SK-N-SH (cell line): Measurements from ENCODE around the gene ERC1. TPM values are rescaled to one million over a fixed set of nuclear protein-coding genes. Genes with fewer than 3 reads are reported as not detected.

Source experiments
- CHD2 ChIP-seq: fragments of 150-350 bp; IDR thresholded peaks from 2 replicates; pipeline ENCODE4 v1.6.1; 2018; ENCODE audit warnings: low read length; ENCODE audit not compliant: partially characterized antibody
- FOSL2 ChIP-seq: IDR thresholded peaks from 2 replicates; pipeline ENCODE4 v1.4.0; 2012; ENCODE audit warnings: low read depth, mild to moderate bottlenecking, moderate library complexity, borderline replicate concordance
- FOXJ3 ChIP-seq: sonication (generic); formaldehyde crosslinking; IDR thresholded peaks from 2 replicates; pipeline ENCODE4 v1.5.1; 2020; ENCODE audit warnings: mild to moderate bottlenecking, missing genetic modification reagents
- FOXM1 ChIP-seq: IDR thresholded peaks from 2 replicates; pipeline ENCODE4 v1.4.0; 2012; ENCODE audit warnings: low read depth, mild to moderate bottlenecking
- GATA2 ChIP-seq: sonication (generic); formaldehyde crosslinking; IDR thresholded peaks from 2 replicates; pipeline ENCODE4 v1.5.0; 2020; ENCODE audit warnings: mild to moderate bottlenecking, missing genetic modification reagents
- JUND ChIP-seq: IDR thresholded peaks from 2 replicates; pipeline ENCODE4 v1.4.0; 2012
- MEF2A ChIP-seq: IDR thresholded peaks from 2 replicates; pipeline ENCODE4 v1.4.0; 2012; ENCODE audit warnings: low read depth, borderline replicate concordance
- MXI1 ChIP-seq: IDR thresholded peaks from 2 replicates; pipeline ENCODE4 v1.6.1; 2012; ENCODE audit warnings: mild to moderate bottlenecking, low read depth, low read length, improper control_type of control experiment
- NFIC ChIP-seq: IDR thresholded peaks from 2 replicates; pipeline ENCODE4 v1.4.0; 2012; ENCODE audit warnings: borderline replicate concordance
- NRF1 ChIP-seq: IDR thresholded peaks from 2 replicates; pipeline ENCODE4 v1.6.1; 2012; ENCODE audit warnings: low read depth, mild to moderate bottlenecking, low read length
- RCOR1 ChIP-seq: fragments of 150-350 bp; IDR thresholded peaks from 2 replicates; pipeline ENCODE4 v1.6.1; 2017; ENCODE audit warnings: antibody characterized with exemption, low read length
- RFX5 ChIP-seq: IDR thresholded peaks from 2 replicates; pipeline ENCODE4 v1.6.1; 2012; ENCODE audit warnings: mild to moderate bottlenecking, improper control_type of control experiment, low read length
- RXRA ChIP-seq: IDR thresholded peaks from 2 replicates; pipeline ENCODE4 v1.4.0; 2012; ENCODE audit warnings: low read depth, mild to moderate bottlenecking, borderline replicate concordance
- SIN3A ChIP-seq: IDR thresholded peaks from 2 replicates; pipeline ENCODE4 v1.6.1; 2012; ENCODE audit warnings: low read depth, mild to moderate bottlenecking, low read length, moderate library complexity, borderline replicate concordance
- polyA plus RNA-seq, 3 experiments: library from polyadenylated mRNA; depleted of rRNA; stranded (reverse); fragments of >200 nt; gene quantifications; 2 replicates each; pipeline ENCODE4 v1.2.3, GENCODE V29; 2012
- TF ChIP-seq, protein P1 (sequence below): IDR thresholded peaks from 2 replicates; pipeline ENCODE4 v1.6.1; 2012; ENCODE audit warnings: mild to moderate bottlenecking, low read depth, low read length, moderate library complexity
- TF ChIP-seq, protein P2 (sequence below): IDR thresholded peaks from 2 replicates; pipeline ENCODE4 v1.4.0; 2012; ENCODE audit warnings: low read depth, borderline replicate concordance
- TF ChIP-seq, protein P3 (sequence below): IDR thresholded peaks from 2 replicates; pipeline ENCODE4 v1.4.0; 2012; ENCODE audit warnings: low read depth, borderline replicate concordance

ERC1 gene
- polyA plus RNA-seq, 1 of the 3 experiments (the other 2 are of a cell fraction), result 7.5 TPM

DNA sequence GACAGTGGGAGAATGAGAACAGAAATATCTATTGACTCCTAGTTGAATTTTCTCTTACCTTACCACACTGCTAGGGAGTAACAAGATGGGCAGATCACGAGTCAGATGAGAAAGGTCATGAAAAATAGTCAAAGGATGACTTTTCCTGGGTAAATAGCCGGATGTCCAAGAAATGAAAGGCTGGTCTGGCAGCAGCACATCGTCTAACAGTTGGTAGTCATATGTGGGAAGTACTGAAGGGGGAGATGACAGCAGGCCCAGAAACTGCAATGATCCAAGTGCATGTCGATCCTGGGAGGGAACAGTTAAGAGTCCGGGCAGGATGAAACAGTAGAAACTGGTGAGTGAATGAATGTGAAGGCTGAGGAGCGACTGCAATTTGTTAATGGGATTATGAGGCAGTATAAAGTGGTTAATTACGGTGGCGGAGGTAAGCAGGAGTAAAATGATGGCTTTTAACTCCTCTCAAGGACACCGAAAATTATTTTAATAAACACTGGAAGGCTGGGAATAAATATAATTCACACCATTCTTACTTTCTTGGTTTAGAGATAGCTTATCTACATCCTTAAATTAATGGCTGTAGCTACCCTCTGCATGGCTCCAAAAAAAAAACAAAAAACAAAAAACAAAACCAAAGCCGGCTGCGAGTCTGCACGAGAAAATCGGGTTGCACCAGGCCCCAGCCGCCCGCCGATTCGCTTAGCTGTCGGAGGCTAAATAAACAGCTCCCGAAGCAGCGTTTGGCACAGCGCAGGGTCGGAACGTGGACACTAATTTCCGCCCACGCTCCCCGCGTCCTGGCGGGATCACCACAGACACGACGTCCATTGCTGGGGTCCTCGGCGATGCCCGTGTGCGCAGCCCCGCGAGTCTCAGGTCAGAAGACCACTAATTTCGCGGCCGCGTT lies 1.0 kb upstream of the ERC1 start (continued):
- TF ChIP-seq, protein P1, sequence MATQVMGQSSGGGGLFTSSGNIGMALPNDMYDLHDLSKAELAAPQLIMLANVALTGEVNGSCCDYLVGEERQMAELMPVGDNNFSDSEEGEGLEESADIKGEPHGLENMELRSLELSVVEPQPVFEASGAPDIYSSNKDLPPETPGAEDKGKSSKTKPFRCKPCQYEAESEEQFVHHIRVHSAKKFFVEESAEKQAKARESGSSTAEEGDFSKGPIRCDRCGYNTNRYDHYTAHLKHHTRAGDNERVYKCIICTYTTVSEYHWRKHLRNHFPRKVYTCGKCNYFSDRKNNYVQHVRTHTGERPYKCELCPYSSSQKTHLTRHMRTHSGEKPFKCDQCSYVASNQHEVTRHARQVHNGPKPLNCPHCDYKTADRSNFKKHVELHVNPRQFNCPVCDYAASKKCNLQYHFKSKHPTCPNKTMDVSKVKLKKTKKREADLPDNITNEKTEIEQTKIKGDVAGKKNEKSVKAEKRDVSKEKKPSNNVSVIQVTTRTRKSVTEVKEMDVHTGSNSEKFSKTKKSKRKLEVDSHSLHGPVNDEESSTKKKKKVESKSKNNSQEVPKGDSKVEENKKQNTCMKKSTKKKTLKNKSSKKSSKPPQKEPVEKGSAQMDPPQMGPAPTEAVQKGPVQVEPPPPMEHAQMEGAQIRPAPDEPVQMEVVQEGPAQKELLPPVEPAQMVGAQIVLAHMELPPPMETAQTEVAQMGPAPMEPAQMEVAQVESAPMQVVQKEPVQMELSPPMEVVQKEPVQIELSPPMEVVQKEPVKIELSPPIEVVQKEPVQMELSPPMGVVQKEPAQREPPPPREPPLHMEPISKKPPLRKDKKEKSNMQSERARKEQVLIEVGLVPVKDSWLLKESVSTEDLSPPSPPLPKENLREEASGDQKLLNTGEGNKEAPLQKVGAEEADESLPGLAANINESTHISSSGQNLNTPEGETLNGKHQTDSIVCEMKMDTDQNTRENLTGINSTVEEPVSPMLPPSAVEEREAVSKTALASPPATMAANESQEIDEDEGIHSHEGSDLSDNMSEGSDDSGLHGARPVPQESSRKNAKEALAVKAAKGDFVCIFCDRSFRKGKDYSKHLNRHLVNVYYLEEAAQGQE, result no peak
- TF ChIP-seq, protein P2, sequence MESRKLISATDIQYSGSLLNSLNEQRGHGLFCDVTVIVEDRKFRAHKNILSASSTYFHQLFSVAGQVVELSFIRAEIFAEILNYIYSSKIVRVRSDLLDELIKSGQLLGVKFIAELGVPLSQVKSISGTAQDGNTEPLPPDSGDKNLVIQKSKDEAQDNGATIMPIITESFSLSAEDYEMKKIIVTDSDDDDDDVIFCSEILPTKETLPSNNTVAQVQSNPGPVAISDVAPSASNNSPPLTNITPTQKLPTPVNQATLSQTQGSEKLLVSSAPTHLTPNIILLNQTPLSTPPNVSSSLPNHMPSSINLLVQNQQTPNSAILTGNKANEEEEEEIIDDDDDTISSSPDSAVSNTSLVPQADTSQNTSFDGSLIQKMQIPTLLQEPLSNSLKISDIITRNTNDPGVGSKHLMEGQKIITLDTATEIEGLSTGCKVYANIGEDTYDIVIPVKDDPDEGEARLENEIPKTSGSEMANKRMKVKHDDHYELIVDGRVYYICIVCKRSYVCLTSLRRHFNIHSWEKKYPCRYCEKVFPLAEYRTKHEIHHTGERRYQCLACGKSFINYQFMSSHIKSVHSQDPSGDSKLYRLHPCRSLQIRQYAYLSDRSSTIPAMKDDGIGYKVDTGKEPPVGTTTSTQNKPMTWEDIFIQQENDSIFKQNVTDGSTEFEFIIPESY, result no peak
- TF ChIP-seq RCOR1, result 0 out of 2 replicates have a peak, but pooled peaks have one; percentile 18
- TF ChIP-seq, protein P3, sequence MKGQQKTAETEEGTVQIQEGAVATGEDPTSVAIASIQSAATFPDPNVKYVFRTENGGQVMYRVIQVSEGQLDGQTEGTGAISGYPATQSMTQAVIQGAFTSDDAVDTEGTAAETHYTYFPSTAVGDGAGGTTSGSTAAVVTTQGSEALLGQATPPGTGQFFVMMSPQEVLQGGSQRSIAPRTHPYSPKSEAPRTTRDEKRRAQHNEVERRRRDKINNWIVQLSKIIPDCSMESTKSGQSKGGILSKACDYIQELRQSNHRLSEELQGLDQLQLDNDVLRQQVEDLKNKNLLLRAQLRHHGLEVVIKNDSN, result no peak
- no peak for TF ChIP-seq FOXJ3 (CRISPR knock-in tag)
- TF ChIP-seq MEF2A, result no peak
- TF ChIP-seq SIN3A, result peak; percentile 81; the same call in 1 of the 2 replicates
- no peak for TF ChIP-seq RXRA
- no peak for TF ChIP-seq FOSL2
- no peak for TF ChIP-seq RFX5
- TF ChIP-seq JUND, result no peak
- no peak for TF ChIP-seq NRF1
- no peak for TF ChIP-seq FOXM1
- TF ChIP-seq NFIC, result 0 out of 2 replicates have a peak, but pooled peaks have one; percentile 19
- TF ChIP-seq MXI1, result peak; percentile 70
- no peak for TF ChIP-seq CHD2
- TF ChIP-seq GATA2 (CRISPR knock-in tag), result no peak
